Activated CD4-positive, CD25-positive, alpha-beta regulatory T cell treated with anti-CD3 and anti-CD28 coated beads, Interleukin-2, amount 50 U/mL, for 16 hours (primary cell): Measurements from ENCODE around the gene EHHADH.
"Not testable (repeated sequence)": the region's sequence is repeated elsewhere in the genome, so short reads cannot be mapped to it uniquely, and the experiment has no call there.

ENCODE experiments used
- DNase-seq: peaks from one replicate; pipeline ENCODE4 v3.0.0-alpha.2; 2020; ENCODE audit warnings: low read depth, low spot score

The EHHADH gene

DNA sequence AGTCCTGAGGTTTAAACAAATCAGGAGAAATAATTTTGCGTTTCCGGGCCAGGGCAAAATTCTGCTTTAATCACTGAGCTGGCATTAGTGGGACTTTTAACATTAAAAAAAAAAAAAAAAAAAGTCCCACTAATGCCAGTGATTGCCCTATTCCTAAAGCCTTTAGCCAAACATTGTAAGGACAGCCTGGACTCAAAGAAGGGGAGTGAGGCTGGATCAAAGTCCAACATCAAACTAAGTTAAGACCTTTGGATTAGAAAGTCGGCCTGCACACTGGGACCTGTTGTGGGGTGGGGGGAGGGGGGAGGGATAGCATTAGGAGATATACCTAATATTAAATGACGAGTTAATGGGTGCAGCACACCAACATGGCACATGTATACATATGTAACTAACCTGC, 716 bp downstream of the EHHADH start:
- DNase-seq = not testable (repeated sequence)

DNA sequence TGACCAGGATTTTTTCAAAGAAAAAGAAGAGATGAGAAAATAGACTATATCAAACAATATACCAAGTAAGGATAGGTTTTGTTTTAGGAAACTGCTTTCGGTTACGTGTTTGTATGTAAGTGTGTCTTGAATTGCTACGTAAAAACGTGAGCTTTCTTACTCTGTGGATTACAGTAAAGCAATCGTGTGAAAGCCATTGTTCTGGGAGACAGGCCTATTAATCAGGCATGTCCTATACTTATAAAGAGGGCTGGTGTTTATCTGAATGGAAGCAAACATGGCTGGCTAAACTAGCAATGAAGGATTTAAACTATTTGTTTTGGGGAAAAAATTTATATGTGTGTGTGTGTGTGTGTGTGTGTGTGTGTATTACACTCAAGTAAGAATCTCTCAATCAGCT, 2.6 kb downstream of the EHHADH start:
- DNase-seq = no peak

DNA sequence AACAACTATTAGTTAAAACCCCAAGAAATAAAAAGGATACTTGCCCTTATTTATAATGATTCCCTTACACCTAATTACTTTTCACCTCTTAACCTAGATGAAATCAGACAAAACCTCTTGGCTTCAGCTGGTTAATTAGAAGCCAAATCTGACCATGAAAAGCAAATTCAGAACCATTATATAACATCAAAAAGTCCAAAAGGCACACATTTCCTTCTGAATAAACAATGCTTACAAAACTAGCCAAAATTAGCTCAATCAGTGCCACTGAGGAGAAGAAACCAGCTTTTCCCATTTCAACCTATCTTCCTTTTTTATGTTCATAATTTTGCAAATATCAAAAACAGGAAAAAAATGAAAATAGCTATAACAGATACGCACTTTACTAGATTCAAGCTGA, 3.2 kb downstream of the EHHADH start:
- DNase-seq = no peak

DNA sequence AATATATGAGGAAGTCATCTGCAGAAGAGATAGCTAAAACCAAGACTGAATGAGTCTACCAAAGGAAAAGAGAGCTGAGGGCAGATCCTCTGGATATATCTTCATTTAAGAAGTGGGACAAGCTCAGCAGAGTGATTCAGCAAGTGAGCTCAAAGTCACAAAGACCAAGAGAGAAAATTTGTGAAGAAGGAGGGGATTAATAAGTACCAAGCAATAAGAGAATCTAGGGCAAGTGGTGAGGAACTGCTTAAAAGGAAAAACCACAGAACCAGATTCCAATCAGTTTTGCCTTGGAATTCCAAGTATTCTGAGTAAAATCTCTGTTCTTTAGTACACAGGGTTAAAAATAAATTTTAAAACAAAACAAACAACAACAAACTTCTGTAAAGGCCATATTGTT, 3.6 kb downstream of the EHHADH start:
- DNase-seq = no peak

DNA sequence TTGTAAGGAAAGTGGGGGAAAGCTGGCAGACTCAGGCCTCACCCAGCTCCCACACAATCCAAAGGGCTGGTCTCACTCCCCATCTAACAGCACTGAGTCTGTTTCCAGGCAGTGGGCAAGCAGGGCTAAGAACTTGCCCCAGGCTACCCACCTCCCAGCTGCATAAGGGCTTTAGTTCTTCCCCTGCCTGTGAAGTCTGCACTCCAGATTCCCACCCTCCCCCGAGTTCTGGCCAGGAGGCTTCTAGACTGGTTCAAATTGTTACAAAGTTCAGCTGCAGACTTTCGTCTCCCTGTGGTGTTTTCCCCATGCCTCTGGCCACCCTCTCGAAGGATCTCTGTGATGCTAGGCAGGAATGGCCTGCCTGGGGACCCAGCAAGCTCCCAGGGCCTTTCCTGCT, 11.2 kb downstream of the EHHADH start:
- DNase-seq = no peak

DNA sequence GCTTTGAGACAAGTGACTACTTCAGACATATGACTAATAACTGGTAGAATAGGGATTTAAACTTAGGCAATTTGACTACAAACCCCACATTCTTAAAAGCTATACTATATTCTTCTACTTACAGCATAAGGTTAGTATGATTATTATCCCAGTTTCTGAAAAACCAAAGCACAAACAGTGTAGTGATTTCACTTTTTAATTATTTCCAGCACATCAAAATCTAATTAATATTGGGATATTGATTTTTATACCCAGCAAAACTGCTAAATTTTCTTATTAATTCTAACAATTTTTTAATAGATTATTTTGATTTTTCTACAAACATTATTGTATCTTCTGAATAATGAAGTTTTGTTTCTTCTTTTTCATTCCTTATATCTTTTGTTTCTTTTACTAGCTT, 16.9 kb downstream of the EHHADH start:
- DNase-seq = no peak

DNA sequence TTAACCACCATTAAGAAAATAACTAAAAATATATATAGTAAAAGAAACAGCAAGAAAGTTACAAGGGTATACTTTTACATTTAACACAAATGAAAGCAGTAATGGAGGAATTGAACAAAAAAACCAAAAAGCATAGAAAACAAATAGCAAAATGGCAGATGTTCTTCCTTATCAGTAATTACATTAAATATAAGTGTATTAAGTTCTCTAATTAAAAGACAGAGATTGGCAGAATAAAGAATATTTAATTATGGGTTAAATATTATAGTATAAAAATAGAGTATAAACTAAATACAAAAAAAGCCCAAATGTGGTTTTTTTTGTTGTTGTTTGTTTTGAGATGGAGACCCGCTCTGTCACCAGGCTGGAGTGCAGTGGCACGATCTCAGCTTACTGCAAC, 20.5 kb downstream of the EHHADH start:
- DNase-seq = no peak

DNA sequence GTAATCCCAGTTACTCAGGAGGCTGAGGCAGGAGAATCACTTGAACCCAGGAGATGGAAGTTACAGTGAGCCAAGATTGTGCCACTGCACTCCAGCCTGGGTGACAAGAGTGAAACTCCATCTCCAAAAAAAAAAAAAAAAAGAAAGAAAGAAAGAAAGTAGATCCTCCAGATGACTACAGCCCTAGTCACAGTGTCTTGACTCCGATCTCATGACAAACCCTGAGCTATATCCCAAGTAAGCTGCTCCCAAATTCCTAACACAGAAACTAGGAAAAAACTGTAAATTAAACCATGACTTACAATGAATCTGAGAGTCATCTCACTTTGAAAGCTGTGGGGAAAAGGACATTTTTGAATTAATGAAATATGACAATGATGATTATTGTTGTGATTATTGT, 27.3 kb downstream of the EHHADH start:
- not testable (repeated sequence) for DNase-seq

DNA sequence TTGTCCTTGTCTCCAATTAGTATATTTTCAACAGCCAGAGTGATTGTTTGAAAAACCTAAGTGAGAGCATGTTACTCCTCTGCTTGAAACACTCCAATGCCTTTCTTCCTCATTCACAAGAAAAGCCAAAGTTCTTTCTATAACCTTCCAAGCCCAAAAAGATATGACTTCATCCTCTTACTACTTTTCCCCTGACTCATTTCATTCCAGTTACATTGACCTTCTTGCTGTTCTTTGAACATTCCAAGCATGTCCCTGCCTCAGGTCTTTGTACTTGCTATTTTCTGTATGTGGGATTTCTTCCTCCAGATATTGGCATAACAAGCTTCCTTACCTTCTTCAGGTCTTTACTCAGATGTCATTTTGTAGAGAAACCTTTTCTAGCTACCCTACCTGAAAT, 28.3 kb downstream of the EHHADH start:
- no peak for DNase-seq

DNA sequence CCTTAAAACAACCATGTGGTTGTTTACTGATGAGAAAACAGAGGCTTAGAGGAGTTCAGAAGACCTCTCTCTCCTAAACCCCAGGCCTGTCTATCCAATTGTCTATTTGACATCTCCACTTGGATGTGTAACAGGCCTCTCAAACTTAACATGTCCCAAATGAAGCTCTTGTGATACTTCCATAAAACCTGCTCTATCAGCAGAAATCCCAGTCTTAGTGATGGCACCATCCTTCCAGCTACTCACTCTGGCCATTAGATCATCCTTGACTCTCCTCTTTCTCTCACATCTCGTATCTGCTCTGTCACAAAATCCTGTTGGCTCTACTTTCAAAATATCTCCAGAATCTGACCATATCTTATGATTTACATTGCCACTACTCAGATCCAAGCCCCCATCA, 28.8 kb downstream of the EHHADH start:
- no peak for DNase-seq

DNA sequence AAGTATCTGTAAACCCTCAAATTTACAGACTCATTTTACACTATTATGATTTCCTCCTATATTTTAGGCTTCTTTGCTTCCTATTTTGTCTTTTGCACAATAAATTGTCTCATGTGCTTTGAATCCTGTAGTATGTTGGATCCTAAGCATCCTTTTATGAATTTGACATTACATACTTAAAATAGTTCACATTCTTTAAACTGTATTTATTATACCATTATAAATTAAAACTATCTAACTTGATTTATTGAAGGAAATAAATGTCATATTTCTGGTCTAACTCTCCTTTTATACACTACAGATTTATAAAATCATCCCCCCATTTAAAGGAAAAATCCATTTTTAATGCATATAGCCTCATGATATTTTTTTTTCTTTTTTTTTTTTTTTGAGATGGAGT, 32.6 kb downstream of the EHHADH start:
- no peak for DNase-seq

DNA sequence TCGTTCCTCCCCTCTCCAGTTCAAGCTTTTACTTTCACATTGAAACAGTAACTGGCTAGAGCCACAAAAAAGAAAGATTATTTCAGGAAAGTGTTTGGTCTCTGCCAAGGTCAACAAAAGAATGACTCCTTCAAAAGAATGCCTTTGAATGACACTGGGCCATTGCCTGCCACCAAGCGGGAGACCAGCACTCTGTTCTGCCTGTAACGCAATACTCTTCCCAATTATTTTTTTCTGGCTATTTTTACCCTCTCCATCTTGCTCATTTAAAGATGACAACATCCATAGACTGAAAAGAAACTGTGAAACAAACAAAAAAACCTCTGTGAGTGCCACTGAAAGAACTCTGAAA, 37.3 kb downstream of the EHHADH start:
- DNase-seq = no peak

DNA sequence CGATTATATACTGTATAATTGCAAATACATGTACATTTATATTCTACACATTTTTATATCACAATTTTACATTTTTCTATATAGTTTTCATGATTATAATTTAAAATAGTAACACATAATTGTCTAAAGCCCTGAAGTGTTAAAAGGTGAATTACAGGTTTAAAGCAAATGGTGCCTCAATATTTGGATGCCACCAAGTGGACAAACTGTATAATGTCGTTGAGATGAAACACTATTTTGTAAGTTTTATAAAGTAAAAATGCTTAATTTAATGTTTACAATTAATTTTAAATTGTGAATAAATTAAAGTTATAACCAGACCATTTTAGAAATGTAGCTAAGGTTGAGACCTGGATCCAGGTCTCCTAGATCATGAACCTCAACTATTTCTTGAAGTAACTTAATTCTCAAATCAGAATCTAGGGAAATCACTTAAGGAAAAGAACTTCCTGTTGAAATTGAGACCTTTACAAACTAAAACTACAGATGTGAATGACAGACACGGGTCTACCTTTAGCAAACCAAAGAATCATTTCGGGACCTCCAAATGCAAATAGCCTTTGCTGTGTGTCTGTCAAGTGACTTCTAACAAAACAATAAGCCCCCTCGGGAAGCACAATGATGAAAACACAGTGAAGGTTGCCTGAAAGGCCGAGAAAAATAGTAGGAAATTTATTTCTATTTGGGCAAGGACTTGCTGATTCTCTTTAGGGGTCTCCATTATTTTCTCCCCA, 37.8 kb downstream of the EHHADH start:
- DNase-seq = no peak

DNA sequence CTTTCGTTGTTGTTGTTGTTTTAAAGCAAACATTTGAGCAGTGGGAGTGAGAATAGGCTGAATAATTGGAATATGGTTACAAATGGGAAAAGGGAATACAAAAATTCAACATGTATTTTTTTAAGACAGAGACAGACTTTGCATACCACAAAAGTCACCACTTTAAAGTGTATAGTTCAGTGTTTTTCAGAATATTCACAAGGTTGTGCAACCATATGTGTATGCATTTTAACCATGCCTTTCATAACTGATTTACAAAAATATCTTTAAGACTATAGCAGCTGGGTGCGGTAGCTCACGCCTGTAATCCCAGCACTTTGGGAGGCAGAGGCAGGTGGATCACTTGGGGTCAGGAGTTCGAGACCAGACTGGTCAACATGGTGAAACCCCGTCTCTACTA, 41.3 kb downstream of the EHHADH start:
- DNase-seq = no peak

DNA sequence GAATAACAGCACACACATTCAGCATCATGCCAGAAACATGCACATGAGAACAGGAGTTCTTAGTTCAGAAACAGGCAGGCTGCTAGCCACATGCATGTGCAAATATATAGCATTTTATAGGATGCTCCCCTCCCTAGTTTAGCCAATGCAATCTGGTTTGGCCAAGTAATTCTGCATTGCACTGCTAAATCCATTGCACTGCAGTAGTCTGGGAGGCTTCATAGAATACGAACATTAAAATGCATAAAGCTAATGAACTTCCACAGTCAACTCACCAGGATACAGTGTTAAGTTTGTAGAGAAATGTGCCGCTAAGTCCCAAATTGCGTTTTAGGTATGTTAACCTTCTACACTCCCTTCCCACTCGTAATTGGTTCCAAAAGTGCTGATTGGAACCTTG, 41.8 kb downstream of the EHHADH start:
- no peak for DNase-seq

DNA sequence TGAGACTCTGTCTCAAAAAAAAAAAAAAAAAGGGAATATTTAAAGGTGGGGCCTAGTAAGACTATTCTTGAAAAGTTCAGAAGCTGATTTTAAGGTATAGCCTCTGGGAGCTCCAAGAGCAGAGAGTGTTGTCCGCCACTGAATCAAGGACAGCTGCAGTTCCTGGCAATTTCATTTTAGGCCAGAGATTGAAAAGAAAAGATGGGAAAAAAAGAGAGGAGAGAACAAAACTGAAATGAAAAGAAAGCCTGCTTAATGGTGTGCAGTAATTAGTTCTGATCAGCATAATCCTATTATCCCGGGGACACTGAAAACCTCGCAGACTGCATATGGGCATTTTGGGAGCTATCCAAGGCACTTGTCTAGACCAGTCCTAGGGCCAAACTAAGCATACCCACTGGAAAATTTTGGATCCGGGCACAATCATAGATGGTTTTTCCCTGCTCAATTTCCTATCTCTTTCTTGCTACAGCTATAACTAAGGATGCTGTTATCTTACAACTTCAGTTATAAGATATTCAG, 43.2 kb downstream of the EHHADH start:
- DNase-seq = no peak

DNA sequence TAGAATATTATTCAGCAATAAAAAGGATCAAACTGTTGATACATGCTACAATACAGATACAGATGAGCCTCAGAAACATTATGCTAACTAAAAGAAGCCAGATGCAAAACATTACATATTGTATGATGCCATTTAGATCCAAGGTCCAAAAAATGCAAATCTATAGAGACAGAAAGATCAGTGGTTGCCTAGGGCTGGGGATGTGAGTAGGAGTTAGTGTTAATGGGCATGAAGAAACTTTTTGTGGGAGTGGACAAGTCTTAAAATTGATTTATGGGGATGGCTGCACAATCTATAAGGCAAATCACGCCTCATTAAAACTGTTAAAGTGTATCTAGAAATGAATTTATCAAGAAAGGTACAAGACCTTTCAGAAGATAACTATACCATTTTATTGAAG, 45.0 kb downstream of the EHHADH start:
- DNase-seq = no peak

DNA sequence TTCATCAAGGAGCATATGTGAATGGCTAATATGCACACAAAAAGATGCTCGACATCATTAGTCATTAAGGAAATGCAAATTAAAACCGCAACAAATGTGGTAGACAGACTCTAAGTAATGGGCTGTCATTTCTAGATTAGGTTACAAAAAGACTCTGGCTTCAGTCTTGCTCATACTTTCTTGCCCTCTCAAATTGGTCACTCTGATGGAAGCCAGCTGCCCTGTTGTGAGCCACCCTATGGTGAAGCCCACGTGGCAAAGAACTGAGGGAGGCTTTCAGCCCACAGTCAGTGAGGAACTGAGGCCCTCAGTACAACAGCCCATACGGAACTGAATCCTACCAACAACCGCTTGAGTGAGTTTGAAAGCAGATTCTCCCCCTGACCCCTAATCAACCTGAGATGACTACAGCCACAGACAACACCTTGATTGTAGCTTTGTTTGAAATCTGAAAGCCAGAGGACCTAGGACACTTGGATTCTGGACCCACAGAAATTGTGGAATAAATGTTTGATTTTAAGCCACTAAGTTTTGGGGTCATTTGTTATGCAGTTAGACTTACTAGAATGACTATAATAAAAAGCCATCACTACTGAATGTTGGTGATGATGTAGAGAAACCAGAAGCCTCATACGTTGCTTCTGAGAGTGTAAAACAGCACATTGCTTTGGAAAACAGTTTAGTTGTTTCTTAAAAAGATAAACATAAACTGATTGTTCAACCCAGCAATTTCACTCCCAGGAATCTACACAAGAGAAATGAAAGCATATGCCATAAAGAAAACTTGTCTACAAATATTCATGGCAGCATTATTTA, 45.7 kb downstream of the EHHADH start:
- DNase-seq = no peak

DNA sequence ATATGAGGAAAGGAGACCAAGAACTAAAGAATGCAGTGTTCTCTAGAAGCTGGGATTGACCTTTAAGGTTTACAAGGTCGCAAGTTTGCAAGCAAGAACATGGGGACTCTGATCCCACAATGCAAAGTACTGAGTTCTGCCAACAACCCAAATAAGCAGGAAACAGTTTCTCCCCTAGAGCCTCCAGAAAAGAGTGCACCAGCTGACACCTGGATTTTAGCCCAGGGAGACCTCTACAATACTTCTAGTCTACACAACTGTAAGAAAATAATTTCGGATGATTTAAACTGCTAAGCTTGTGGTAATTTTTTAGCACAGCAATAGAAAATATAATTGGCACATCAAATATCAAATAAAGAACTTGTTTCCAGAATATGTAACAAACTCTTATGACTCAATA, 46.4 kb downstream of the EHHADH start:
- DNase-seq = no peak

DNA sequence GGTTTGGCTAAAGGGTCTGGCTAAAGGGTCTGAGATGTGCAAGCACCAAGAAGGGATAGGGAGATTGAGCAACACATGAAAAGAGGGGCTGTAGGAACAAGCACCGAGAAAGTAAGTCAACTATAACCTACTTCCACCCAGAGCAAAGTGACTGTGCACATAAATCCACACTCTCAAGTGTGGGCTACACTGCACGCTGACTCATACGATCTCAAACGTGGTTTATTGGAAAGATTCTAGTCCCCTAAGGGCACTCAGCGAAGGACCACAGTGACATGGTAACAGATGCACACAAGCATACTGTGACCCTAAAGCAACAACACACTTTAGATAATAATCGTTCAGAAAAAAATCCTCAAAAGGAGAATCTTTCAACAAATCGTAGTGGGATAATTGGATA, 48.0 kb downstream of the EHHADH start:
- no peak for DNase-seq

DNA sequence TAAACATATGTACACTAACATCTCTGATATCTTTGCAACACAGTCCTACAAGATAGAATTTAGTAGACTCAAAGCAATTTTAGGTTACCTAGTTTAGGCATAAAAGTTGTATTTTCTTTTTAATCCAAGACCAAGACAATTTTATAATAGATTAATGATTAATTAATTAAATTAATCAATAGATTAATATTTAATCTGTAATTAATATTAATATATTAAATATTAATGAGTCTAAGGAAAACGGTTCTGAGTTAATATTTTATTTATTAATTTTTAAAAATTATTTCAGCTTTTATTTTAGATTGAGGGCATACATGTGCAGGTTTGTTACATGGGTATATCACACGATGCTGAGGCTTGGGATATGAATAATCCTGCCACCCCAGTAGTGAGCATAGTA, 49.0 kb downstream of the EHHADH start:
- DNase-seq = no peak

DNA sequence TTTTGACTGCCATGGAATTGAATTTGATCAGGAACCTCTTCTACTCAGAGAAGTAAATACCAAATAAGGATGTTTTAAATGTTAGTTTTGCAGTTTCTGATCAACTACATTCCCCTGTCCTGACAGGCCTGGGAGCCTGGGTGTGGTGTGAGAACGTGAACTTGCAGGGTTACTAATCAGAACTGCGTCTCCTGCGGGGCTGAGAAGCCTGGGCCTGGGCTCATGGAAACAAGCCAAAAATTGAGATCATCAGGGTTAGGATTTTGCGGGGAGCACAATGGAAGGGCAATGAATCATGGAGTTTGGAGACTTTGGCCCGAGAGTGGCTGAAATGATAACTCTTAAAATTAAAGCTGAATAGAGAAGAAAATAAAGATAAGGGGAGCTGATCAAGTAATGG, 53.2 kb downstream of the EHHADH start:
- no peak for DNase-seq

DNA sequence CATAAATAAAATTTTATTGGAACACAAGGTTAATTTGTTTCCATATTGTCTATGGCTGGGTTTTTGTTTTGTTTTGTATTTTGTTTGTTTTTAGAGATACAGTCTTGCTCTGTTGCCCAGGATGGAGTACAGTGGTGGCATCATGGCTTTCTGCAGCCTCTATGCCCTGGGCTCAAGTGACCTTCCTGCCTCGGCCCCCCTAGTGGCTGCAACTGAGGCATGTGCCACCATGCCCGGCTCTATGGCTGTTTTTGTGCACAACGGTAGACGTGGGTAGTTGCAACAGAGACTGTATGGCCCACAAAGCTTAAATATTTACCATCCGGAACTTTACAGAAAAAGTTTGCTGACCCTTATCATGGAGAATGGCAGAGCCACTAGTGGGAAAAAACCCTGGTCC, 54.2 kb downstream of the EHHADH start:
- DNase-seq = no peak
